NCI-H2227 (cell line): ENCODE measurements around the gene TMEM176A.
A peak's percentile ranks its signal among the peaks of the same experiment; 100 is the strongest.
"Not testable (repeated sequence)": the region's sequence is repeated elsewhere in the genome, so short reads cannot be mapped to it uniquely, and the experiment has no call there.

ENCODE experiments used
- DNase-seq: peaks from one replicate; lab custom pipeline; 2025; ENCODE audit not compliant: unreplicated experiment; lab: John Stamatoyannopoulos, UW

Gene TMEM176A, protein sequence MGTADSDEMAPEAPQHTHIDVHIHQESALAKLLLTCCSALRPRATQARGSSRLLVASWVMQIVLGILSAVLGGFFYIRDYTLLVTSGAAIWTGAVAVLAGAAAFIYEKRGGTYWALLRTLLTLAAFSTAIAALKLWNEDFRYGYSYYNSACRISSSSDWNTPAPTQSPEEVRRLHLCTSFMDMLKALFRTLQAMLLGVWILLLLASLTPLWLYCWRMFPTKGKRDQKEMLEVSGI

DNA sequence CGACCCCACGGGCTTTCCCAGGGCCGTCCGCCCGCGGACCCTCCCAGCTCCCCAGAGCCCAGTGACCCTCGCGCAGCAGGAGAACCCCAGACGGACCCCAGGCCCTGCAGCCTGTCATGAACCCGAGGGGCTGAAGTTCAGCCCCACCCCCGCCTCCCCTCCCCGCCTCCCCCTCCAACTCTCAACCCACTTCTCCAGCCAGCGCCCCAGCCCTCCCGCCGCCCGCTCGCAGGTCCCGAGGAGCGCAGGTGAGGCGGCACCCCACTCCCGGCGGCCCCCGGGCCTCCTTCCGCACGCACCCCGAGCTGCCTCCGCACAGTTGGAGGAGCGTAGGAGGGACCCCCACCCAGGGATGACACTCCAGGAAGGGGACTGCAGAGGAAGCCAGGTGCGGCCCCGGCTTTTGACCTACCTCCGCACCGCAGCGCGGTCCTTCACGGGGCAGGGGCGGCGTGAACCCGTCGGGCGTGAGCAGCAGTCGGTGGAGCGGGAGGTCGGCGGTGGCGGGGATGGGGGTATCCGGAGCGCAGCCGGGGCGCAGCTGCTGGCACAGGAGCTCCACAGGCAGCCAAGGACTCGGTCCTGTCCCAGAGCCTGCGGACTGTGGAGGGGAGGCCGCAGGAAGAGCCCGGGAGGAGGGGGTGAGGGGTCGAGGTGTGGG, at the start of gene TMEM176A:
Gene TMEM176A (plus strand): TSS at position 189 of the 661 bp plus-strand sequence. CDS start 782 bp downstream, outside the sequence.
- no peak for DNase-seq

DNA sequence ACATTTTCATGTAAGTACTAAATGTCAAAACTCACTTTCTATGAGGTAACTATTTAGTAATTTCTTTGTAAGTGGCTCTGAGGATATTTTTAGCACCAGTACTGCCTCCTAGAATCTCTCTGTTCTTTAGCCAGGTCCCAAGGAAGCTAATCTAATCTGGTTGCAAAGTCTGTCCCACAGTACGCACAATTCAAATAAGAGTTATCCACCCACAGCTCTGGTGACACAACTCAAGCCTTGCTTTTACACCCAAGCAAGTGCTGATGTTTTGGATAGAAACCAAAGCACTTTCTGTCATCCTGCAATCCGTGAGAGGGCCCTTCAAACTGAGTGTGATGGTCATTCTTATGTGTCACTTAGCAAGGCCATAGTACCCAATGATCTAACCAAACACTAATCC, 48.9 kb upstream of the TMEM176A start:
- DNase-seq = no peak

DNA sequence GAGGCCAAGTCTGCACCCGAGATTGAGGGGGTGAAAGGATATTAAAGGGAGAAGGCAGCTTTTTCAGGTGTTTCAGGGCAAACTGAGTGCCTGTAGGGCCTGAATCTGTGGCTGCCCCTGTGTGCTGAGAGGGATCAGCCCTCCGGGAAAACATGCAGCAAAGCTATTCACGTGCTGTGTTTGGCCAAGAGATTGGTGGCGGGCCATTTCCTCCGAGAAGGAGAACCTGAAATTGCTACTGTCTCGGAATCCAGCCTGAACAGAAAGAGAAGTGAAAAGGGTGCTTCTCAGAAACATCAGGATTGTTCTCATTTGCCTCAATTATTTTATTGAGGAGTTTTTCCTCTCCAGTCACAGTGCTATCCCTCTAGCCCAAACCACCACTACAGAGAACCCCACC, 47.3 kb upstream of the TMEM176A start:
- no peak for DNase-seq

DNA sequence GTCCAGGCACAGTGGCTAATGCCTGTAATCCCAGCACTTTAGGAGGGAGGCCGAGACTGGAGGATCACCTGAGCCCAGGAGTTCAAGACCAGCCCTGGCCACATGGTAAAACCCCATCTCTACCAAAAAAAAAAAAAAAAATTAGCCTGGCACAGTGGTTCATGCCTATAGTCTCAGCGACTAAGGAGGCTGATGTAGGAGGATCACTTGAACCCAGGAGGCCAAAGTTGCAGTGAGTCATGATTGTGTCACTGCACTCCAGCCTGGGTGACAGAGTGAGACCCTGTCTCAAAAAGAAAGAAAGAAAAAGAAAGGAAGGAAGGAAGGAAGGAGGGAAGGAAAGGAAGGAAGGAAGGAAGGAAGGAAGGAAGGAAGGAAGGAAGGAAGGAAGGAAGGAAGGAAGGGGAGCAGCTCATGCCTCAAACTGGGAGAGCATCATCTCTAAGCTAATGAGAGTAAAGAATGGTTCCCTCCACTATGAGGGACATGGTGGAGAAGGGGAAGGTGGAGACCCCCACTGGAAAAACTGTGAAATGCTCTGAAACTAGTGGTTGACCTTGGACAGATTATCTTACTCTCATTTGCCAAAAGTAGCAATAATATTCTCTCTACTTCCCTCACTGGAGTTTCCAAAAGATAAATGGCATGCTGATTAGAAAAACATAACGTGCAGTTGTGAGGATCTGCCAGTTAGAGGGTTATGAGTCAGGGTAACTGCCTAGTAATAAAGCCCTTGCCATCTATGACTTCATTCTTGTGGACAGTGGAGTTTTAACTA, 46.6 kb upstream of the TMEM176A start:
- DNase-seq = peak; percentile 38

DNA sequence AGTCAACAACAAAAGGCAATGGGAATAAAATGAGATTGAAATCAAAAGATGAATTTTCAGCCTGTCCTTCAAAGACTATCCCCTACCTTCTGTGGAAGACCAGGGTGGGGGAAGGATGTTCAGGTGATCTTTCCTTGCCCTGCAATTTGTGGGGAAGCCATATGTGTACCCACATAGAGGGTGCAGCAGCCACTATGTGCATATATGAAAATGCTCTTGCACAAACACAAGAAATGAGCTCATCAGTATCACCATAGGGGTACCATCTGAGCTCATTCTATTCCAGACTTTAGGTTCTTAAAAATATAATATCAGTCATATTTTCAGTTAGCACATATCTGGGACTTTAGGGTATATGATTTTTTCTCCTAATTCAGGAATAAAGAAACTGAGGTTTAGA, 45.6 kb upstream of the TMEM176A start:
- DNase-seq = no peak

DNA sequence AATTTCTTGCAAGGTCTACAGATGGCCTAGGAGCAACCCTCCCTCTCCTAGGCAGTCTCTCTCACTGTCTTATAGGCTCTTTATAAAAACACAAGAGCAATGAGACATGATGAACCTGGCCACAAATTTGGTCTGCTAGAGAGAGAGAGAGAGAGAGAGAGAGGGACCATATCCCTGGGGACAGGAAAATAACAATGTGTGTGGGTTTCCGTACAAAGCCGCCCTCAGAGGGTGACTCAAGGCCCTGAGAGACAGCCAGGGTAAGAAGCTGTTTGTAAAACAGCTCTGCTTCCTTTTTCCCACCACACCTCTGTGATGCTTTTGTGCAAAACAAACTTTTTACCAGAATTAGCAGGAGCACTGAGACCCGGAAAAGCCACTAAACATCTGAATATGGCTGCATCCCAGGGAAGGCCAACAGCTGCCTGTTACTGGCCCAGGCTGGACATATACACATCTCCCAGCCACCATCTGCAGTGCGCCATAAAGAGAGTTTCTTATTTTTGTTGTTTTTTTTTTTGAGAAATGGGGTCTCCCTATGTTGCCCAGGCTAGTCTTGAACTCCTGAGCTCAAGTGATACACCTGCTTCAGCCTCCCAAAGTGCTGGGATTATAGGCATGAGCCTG, 45.0 kb upstream of the TMEM176A start:
- no peak for DNase-seq

DNA sequence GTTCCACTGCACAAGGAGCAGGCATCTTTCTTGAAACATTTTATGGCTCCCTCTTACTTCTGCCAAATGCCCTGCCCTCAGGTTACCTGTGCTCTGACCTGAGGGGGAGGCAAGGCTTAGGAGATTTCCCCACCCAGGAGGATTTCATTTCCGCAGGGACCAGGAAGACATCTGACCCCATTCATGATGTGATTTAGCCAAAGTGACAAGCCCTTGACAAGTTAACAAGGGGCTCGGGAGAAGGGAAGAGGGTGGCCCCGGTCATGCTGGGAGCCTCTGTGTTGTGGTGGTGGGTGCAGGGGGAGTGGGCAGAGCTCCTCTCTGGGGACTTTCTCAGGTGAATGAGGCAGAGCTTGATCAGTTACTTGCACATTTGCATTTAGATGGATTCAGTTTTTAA, 44.4 kb upstream of the TMEM176A start:
- no peak for DNase-seq

DNA sequence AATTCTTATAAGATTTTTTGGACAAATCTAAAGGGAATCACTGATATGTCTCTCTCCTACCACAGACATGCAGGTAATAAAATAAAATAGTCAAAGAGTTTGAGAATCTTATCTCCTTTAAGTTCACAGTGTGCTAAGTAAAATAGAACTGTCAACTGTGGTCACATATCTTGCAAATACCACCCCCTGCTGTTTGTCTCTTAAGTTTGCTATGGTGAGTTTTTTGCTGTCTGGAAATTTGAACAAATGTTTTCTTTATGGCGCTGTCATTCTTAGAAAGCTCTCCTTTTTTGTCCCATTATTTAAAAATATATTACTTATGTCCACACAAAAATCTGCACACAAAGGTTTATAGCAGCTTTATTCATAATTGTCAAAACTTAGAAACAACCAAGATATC, 43.7 kb upstream of the TMEM176A start:
- DNase-seq = no peak

DNA sequence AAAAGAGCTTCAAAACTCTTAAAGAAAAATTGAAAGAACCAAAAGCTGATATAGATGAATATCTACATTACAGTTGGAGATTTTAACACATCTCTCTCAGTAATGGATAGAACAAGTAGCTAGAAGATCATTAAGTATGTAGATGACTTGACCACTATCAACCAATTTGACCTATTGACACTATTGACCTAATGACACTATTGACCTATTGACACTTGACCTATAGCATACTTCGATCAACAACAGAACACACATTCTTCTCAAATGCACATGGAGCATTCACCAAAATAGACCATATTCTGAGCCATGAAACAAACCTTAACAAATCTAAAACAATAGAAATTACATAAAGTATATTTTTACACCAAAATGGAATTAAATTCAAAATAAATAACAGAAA, 41.1 kb upstream of the TMEM176A start:
- no peak for DNase-seq

DNA sequence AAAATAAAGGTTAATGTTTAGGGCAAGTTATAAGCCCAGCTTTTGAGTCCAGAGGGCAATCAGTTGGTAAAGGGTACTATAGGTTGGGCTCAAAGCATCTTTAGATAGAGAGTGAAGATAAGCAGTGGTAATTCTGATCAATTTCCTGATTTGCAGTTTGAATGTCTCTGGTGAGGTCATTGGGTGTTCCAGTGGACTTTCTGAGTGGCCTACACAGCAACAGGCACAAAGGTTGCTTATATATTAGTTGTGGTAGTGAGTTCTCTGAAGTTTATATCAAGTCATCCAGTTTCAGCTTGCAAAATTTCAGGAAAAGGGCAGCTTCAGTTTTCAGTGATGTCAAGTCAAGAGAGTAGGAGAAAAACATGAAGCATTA, 34.2 kb upstream of the TMEM176A start:
- no peak for DNase-seq

DNA sequence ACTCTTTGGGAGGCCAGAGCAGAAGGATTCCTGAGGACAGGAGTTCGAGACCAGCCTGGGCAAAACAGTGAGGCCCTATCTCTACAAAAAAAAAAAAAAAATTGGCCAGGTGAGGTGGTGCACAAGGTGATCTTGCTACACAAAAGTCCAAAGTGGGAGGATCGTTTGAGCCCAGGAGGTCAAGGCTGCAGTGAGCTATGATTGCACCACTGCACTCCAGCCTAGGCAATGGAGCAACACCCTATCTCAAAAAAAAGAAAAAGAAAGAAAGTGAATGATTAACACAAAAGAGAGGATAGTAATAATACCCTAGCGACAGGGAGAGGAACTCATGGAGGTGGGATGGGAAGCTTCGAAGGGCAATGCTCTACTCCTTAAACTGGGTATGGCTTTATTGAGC, 30.8 kb upstream of the TMEM176A start:
- no peak for DNase-seq

DNA sequence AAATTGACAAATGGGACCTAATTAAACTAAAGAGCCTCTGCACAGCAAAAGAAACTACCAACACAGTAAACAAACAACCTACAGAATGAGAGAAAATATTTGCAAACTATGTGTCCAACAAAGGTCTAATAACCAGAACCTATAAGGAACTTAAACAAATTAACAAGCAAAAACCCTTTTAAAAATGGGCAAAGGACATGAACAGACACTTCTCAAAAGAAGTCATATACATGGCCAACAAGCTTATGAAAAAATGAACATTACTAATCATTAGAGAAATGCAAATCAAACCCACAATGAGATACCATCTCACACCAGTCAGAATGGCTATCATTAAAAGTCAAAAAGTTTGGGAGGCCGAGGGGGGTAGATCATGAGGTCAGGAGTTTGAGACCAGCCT, 26.4 kb upstream of the TMEM176A start:
- not testable (repeated sequence) for DNase-seq

DNA sequence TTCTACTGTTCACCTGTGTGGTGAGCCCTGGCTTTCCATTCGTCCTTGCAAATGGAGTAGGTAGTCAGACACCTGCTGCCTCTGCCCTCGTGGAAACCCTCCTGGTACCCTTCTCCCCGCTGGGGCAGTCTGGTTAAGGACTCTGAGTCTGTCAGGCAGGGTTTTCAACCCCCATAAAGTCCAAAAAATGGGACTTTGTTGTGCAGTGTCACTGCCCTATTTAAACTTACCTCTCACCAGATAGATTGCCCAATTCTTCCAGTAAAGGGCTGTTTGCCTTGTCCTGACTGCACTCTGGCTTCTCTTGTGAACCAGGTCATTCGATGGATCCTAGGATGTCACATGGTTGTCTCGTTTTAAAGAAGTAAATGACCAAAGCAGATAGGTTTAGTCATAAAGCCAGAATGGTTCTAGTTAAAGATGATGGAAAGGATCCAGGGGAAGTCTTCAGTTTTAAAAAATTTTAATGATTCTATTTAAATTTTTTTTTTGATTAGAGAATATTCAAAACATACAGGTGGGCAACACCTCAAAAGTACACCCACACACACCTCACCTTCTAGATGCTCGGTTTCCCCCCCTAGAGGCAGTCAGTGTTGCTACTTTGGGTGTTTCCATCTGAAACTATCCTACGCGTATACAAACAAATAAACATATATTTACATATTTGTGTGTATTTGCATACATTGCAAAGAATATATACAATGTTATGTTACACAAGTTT, 22.4 kb upstream of the TMEM176A start:
- DNase-seq = no peak

DNA sequence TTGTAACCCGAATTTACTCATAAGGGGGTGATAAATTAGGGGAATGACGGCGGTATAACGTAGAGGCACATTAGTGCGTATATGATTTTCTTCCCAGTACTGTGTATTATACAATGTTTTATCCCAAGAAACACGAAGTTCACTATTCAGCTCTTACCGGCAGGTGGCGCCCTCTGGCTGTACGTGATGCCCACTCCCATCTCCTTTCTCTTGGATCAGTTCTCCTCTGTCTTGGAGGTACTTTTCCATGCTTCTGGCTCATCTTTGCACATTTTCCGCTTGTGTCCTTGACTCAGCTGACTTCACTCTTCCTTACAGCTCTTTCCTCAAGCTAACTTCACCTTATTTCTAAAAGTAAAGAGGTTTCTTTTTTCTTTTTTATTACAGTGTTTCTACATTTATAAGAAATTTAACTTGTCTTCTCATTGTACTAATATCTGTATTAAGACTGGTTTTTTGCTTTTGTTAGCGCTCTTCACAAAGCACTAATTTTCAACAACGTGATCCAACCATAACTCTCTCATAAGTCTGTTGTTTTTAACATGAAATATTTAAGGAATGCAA, 21.7 kb upstream of the TMEM176A start:
- peak; percentile 92 for DNase-seq

DNA sequence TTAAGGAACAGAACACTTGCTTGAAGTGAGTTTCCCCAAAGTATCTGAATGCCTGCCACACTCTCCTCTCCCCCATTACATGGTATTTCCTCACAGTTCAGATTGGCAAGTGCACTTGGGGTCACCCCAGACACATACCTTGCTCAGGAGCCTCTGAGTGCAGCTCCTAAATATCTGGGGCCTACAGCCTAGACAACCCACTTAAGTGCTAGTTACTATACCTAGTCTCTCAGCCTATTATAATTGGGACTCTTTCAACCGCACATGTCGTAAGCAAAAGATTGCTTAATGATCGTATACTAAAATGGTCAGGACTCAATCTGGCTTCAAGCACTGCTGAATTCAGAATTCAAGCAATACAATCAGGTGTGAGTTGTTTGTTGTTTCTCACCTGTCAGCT, 20.3 kb upstream of the TMEM176A start:
- DNase-seq = no peak

DNA sequence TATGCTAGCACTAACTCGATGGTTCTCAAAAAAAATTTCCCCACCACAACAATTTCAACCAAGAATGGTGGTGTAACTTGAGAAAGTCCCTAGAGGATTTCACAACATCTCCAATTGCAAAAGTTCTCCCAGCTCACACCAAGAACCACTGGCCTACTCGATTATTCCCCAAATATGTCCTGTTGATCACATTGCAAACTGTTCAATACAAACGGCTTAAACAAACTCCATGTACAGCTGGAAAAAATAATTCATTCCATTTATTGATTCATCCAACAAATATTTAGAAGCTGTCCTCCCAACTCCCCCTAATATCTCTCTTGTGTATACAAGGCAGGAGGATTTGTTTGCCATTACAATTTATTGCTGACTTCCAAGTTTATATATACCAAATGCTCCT, 19.5 kb upstream of the TMEM176A start:
- DNase-seq = no peak

DNA sequence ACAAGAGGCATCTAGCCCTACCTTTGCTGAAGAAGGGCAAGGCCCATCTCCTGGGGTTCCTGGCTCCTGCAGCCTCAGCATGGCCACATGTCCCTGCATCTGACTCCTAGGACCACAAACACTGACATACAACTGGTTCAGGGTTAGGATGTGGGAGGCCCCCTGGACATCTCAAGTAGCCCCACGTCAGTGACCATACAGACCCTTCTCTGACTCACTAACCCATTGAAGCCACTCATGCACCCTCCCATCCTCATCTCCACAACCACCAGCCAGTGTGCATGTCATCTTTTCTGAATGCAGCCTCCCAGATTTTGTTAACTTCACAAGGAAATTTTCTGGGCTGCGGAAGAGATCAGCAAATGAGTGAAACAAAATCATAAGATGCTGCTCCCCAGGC, 18.6 kb upstream of the TMEM176A start:
- DNase-seq = no peak

DNA sequence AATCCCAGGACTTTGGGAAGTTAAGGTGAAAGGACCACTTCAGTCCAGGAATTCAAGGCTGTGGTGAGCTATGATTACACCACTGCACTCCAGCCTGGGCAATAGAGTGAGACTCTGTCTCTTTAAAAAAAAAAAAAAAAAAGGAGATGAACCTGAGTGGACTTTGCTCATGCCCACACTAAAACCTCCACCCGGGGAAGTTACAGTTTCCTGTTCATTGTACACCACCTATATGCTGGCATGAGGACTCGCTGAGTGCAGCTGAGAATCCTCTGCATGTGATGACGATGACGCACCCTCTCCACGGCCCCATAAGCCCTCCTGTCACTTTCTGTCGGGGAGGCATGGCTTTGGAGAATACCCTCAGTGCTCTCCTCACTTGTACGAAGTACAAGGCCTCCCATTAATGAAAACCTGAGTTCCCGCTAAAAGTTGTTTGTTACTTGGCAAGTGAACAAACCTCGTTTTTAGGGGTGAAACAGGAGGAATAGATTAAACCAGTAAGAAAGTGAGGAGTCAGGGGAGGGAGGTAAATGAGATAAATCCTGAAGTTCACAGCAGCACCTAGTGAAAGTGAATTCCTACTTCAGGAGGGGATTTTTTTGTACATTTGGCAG, 16.3 kb upstream of the TMEM176A start:
- DNase-seq = no peak

DNA sequence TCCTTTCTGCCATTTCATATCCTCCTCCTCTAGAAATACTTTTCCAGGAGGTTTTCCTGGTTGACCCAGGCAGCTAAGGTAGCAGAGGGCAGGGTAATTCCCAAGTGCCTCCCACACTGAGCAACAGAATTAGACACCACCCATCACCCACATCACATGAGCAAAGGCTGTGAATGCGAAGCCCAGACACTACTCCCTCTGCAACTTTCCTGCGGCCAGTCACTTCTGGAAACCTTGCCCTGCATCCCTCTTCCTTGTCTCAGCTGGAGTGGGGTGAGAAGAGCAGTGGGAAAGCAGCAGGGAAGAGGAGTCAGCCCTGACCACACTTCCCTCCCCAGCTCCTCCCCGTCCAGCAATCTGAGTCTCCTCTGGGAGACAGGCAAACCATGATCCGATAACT, 15.6 kb upstream of the TMEM176A start:
- DNase-seq = no peak
